DMS79 (cell line): Measurements from ENCODE around the gene CEP95.

Experiments used
- DNase-seq: peaks from one replicate; lab custom pipeline; 2025; lab: John Stamatoyannopoulos, UW

Gene CEP95

DNA sequence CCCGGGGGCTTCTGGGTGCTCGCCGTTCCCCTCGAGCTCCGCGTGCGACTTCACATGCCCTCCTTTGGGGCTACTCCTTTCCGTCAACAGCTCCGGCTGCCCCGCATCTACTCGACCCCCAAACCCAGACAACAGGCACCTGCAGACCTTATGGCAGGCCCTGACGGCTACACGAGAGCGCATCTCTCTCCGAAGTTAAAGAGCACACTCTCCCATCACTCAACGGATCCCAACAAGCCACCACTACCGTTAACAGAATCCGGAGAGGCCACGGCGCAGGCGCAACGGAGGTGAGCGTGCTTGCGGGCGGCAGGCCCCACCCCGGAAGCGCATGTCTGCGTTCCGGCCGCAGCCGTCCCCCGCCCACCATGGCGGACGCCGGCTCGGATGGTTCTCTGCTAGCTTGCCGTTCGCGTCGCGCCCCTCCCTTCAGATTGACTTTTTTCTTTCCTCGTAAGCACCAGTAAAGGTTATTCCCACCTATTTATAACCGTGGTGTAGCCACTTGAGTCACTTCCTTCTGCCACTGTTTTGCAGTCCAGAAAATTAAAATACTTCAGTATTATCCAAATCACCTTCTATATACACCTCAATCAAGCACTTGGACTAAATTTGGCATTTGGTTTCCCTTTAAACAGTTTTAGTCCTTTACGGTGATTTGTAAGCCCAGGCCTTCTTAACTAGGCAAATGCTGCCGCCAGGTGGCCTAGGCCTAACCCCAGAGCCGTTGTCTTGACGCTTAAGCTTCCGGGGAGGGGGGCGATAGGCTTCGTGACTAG is 9.8 kb upstream of the CEP95 start, which contains the start of gene POLG2:
POLG2 (minus strand) TSS at position 269 of the 779 bp plus-strand sequence; CDS start at position 183, 86 bp downstream.
- peak; percentile 45 for DNase-seq

- no peak for DNase-seq
Observed at GRCh38 chr17:64497565-64498035, 9.2 kb upstream of the CEP95 start.

DNA sequence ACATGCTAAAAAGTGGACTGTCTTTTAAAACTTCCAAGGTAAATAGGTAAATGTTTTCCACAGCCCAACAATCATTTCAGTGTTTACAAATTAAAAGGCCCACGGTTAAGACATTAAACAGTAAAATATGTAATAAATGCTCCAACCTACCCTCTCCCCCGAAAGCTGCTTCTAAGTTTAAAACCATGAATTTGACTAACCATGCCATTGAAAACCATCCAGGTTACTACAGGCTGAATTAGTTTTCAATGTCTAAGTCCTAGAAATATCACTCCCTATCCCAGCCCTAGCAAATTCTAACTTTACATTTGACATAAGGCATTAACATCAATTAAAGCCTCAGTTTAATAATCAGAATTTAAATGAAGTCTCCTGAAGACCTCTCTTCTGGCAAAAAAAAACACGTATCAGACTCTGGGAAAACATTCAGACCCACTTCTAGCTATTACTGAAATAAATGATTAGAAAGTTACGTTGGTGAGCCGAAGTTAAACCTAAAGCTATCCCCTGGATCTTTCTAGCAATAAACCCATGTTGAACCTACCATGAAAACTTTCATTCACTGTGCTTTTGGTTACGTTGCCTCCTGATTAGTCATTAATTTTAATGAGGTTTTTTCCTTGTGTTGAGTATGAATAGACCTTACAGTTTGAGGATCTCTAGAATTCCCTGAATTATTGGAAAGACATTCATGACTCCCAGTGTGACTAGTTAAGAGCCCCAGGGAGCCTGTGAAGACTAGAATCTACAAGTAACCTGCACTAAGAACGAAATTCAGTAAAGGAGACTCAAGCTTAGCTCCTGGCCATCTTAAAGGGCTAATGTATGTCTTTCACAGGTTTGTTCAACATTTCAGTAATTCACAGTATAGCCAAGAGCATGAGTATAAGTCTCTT is 8.2 kb upstream of the CEP95 start:
- no peak for DNase-seq

DNA sequence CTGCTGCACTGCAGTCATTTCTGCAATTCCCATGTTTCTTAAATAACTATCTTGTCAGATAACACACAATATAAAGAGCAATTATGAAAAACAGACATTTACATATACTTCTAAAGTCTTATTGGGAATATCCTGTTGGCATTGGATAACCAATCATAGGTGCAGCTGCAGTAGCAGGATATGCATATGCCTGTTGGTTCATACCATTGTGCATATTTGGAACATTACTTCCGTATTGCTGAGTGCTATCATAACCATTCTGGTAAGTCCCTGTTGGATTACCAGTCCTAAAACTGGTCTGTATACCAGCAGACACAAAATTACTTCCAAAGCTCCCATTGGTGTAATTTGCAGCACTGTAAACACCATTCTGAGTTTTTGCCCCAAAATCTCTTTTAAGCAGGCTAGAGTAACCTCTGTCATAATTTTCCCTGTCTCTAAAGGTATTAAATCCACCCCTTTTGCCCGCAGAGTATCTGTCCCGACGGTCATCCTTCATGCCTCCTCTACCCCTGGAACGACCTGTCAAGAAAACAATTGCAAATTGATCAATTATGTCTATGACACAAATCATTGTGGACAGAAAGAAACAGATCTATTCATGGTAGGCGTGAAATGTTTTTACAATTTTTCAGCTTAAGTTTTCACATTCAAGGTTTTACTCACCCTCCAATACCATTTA is 6.8 kb upstream of the CEP95 start:
- no peak for DNase-seq

DNA sequence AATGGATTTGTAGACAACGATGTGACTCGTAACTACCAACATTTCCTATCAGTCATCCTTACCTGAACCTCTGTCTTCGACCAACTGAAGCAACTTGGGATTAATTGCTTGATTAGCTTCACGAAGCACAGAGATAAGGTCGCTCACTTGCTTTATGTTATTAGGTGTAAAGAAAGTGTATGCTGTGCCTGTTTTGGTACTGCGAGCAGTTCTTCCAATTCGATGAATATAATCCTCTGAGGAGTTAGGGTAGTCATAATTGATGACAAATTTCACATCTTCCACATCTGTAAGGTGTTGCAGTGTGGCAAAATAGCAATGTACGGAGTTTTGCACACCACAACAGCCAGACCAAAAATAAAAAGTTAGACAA is 6.3 kb upstream of the CEP95 start:
- DNase-seq = no peak

- DNase-seq = no peak
Observed at GRCh38 chr17:64500862-64501765, 5.7 kb upstream of the CEP95 start.

GRCh38 chr17:64502021-64502420 is 4.8 kb upstream of the CEP95 start:
- DNase-seq = no peak

GRCh38 chr17:64502809-64503208 is 4.0 kb upstream of the CEP95 start:
- DNase-seq = no peak

DNA sequence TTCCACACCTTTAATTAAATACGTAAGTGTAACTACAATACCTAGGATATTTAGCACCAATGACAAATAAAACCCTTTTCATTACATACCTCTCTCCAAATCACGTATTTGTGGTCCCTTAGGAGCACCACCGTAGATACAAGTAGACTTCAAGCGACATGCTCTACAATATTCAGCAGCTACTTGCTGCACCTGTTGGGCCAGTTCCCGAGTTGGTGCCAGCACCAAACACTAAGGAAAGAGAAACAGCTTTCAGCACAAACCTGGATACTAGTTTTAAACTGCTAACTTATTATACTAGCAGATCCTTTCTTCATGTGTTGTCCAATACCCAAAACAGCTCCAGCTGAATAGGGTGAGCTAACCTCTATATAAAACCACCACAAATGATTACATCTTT is 3.4 kb upstream of the CEP95 start:
- DNase-seq = no peak

DNA sequence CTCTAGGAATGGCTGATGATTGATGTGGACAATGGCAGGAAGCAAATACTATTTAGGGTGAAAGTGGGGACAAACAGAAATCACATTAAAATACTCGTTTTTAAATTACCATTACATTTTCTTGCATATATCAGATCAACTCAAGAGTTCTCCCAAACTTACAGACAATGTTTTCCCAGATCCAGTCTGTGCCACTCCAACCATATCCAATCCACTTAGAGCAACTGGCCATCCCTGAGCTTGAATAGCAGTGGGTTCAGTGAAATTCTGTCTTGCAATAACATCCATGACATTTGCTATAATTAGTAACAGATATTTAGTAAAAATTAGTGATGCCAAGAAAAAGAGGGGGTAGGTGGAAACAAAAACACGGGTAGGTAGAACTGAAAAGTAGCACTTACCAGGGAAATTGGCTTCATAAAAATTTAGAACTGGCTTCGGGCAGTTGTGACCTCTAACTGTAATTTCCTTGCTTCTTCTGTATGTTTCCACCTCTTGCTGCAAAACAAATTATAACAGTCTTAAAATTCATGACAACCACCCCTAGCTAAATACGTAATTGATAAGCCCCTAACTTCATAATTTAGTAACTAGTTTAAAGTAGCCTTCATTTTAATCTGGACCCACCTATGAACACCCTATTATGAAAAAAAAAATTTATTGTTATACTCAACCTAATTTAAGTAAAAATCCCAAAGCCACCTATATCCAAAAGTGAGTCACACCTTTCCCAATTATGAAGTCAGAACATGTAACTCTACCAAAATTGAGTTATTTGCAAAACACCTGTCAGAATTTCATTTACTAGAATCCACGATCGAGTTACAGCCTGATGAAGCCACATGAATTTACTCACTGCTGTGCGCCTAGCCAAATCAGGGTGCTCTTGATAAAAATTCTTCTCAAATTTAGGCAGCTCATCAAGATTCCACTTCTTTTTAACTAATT is 2.7 kb upstream of the CEP95 start:
- DNase-seq = no peak

- DNase-seq = no peak
Observed at GRCh38 chr17:64504769-64505339, 1.9 kb upstream of the CEP95 start.

- DNase-seq = peak; percentile 53
Observed at GRCh38 chr17:64505340-64506200, 1.2 kb upstream of the CEP95 start.

GRCh38 chr17:64506201-64506575 is 589 bp upstream of the CEP95 start, which contains the start of gene DDX5:
DDX5 (minus strand) TSS chr17:64506289; CDS start chr17:64506119, 170 bp downstream.
- DNase-seq = peak; percentile 94

DNA sequence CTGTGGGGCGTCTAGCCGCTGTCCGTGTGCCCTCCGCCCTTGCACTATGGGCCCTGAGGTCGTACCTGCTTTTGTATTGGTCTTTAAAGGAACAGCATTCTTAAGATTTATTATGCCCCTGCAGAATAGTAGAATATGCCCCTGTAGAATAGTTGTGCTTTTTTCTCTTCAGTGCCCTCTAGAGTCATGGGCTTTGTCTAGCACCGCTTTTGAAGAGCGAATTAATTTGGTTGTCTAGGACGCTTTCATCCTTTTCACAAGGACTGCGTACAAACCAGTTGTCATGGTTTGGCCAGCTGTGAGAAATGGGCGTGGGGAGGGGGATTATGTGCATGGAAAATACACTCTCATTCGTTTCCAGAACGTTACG is 621 bp downstream of the CEP95 start:
- DNase-seq = peak; percentile 7

- DNase-seq = no peak
Observed at GRCh38 chr17:64508683-64509082, 1.9 kb downstream of the CEP95 start.

GRCh38 chr17:64509179-64509578 is 2.4 kb downstream of the CEP95 start:
- no peak for DNase-seq

DNA sequence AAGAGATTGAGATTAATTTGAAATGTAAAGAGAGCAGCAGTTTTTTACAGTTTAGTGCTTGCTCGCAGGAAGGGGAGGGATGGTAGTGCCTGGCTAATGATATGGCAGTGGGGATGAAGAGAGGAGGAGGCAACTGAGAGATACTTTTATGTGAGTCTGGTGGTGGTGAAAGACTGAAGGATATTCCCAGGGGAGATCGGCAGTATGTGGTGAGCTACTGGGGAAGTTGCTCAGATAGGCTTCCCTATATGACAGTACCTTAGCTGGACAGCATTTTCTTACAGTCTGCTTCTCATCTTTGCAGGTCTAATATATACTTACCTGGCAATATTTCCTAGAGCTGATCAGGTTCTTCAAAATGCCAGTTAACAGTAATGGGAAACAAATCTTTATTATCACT is 8.6 kb downstream of the CEP95 start:
- no peak for DNase-seq

DNA sequence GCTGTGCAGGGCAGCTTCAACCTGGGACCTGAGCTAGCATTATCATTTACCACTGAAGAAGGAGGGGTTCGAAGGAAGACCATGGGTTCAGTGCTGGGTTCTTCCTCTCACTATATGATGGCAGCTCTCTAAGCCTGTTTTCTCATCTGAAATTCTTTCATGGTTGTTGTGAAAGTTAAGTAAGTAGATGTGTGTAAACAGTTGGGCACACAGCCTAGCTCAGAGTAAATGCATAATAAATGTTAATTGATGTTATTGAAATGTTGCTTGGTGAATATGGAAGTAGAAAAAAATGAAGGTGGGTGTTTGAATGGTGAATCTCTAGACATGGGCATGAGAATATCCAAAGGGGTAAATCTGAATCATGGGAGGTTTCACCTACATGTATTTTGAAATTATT is 9.1 kb downstream of the CEP95 start:
- DNase-seq = no peak

DNA sequence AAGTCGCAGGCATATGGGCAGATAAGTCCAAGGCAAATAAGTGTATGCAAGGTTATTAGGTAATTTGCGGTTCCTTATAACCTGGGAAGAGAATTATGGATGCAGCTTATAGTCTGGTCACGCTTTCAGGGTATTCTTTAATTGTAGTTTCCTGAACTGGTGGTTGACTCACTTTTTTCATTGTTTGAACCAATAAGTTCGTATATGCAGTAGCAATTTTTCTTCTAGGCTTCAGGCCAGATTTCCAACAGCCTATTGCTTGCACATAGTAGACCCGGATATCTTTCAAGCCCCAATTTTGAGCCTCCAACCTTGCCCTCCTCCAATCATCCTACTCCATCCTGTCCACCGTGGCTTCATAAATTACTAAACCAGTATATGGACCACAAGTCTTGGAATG is 12.8 kb downstream of the CEP95 start:
- no peak for DNase-seq
